GM23338 (cell line): Measurements from ENCODE around the gene TPPP3. TPM values are rescaled to one million over a fixed set of nuclear protein-coding genes. Genes with fewer than 3 reads are reported as not detected.

Experiments used
- ATAC-seq: fragments of 200-7000 bp; cut with Tn5 transposase; 3 replicates; pipeline ENCODE4 v1.9.1; 2020
- DNase-seq: peaks from one replicate; pipeline ENCODE4 v3.0.0-alpha.2; 2015; ENCODE audit warnings: low spot score
- H2AFZ ChIP-seq: fragments of 200-600 bp; sonication (generic); 2 replicates; pipeline ENCODE4 v1.8.0; 2016; ENCODE audit warnings: antibody characterized with exemption, mild to moderate bottlenecking, moderate library complexity
- H3F3A ChIP-seq: fragments of 200-600 bp; sonication (generic); replicated peaks from 2 replicates; pipeline ENCODE4 v1.8.0; 2017; ENCODE audit warnings: antibody characterized with exemption, mixed run types, low read depth
- H3K27ac ChIP-seq: fragments of 200-600 bp; sonication (generic); 2 replicates; pipeline ENCODE4 v1.6.1; 2016; ENCODE audit warnings: low read depth
- H3K27me3 ChIP-seq: fragments of 200-600 bp; sonication (generic); 2 replicates; pipeline ENCODE4 v1.8.0; 2016; ENCODE audit warnings: mild to moderate bottlenecking, mixed run types, moderate library complexity; ENCODE audit not compliant: insufficient read depth
- H3K36me3 ChIP-seq: fragments of 200-600 bp; sonication (generic); 2 replicates; pipeline ENCODE4 v1.8.0; 2016; ENCODE audit warnings: mild to moderate bottlenecking; ENCODE audit not compliant: insufficient read depth
- H3K4me1 ChIP-seq: fragments of 200-600 bp; sonication (generic); 2 replicates; pipeline ENCODE4 v1.8.0; 2016; ENCODE audit warnings: mild to moderate bottlenecking, moderate library complexity; ENCODE audit not compliant: insufficient read depth
- H3K4me2 ChIP-seq: fragments of 200-600 bp; sonication (generic); 2 replicates; pipeline ENCODE4 v1.7.1; 2017; ENCODE audit warnings: mixed run types
- H3K4me3 ChIP-seq: fragments of 200-600 bp; sonication (generic); 2 replicates; pipeline ENCODE4 v1.6.1; 2016; ENCODE audit warnings: mixed run types
- H3K79me2 ChIP-seq: fragments of 200-600 bp; sonication (generic); replicated peaks from 2 replicates; pipeline ENCODE4 v1.8.0; 2017; ENCODE audit warnings: mild to moderate bottlenecking; ENCODE audit not compliant: insufficient read depth
- H3K9me2 ChIP-seq: fragments of 200-600 bp; sonication (generic); 2 replicates; pipeline ENCODE4 v1.8.0; 2017; ENCODE audit not compliant: insufficient read depth
- H4K20me1 ChIP-seq: fragments of 200-600 bp; sonication (generic); replicated peaks from 2 replicates; pipeline ENCODE4 v1.8.0; 2017; ENCODE audit warnings: mild to moderate bottlenecking; ENCODE audit not compliant: insufficient read depth
- H3K27ac Mint-ChIP-seq: 2 replicates; pipeline ENCODE4 v1.8.0; 2020; ENCODE audit warnings: inconsistent platforms, mild to moderate bottlenecking, moderate library complexity, mixed read lengths
- H3K27me3 Mint-ChIP-seq: 3 replicates; pipeline ENCODE4 v1.8.0; 2022; ENCODE audit warnings: low read depth, mild to moderate bottlenecking, moderate library complexity, mixed read lengths, inconsistent platforms; ENCODE audit not compliant: insufficient read depth, poor library complexity
- H3K36me3 Mint-ChIP-seq: 3 replicates; pipeline ENCODE4 v1.8.0; 2021; ENCODE audit warnings: low read depth, mild to moderate bottlenecking, inconsistent platforms, moderate library complexity, mixed read lengths
- H3K4me1 Mint-ChIP-seq: 3 replicates; pipeline ENCODE4 v1.8.0; 2020; ENCODE audit warnings: mild to moderate bottlenecking, inconsistent platforms, mixed read lengths
- H3K4me3 Mint-ChIP-seq: 3 replicates; pipeline ENCODE4 v1.8.0; 2021; ENCODE audit warnings: moderate library complexity, mild to moderate bottlenecking, inconsistent platforms, mixed read lengths
- H3K9me3 Mint-ChIP-seq: 3 replicates; pipeline ENCODE4 v1.8.0; 2020; ENCODE audit warnings: moderate library complexity, mild to moderate bottlenecking, inconsistent platforms, mixed read lengths
- CREB1 ChIP-seq: fragments of 250-450 bp; sonication (Bioruptor Pico); IDR thresholded peaks from 2 replicates; pipeline ENCODE4 v1.5.0; 2020; ENCODE audit warnings: low read depth, mild to moderate bottlenecking, moderate library complexity
- CTCF ChIP-seq, 2 experiments: fragments of 200-600 bp in 1 of 2; sonication (generic) in 1 of 2; conservative IDR thresholded peaks; 2 replicates each; pipeline versions ENCODE4 v1.5.1 to v1.6.1; 2016 to 2017; ENCODE audit warnings: antibody characterized with exemption in 2 of 2, low read depth in 2 of 2, mild to moderate bottlenecking in 2 of 2, moderate library complexity in 1 of 2
- EZH2 ChIP-seq: fragments of 200-600 bp; sonication (generic); IDR thresholded peaks from one replicate; pipeline ENCODE4 v1.8.0; 2017; ENCODE audit warnings: antibody characterized with exemption, mild to moderate bottlenecking, low read depth; ENCODE audit not compliant: unreplicated experiment
- EZH2phosphoT487 ChIP-seq: fragments of 200-600 bp; sonication (generic); IDR thresholded peaks from one replicate; pipeline ENCODE4 v1.8.1; 2018; ENCODE audit warnings: antibody characterized with exemption; ENCODE audit not compliant: unreplicated experiment
- JUNB ChIP-seq: IDR thresholded peaks from one replicate; pipeline ENCODE4 v1.6.1; 2016; ENCODE audit warnings: antibody characterized with exemption; ENCODE audit not compliant: unreplicated experiment
- NANOG ChIP-seq: IDR thresholded peaks from 2 replicates; pipeline ENCODE4 v1.6.1; 2016; ENCODE audit warnings: antibody characterized with exemption, borderline replicate concordance
- POLR2AphosphoS5 ChIP-seq: IDR thresholded peaks from 2 replicates; pipeline ENCODE4 v1.6.1; 2016; ENCODE audit warnings: antibody characterized with exemption, low read depth
- REST ChIP-seq: IDR thresholded peaks from one replicate; pipeline ENCODE4 v1.6.1; 2018; ENCODE audit warnings: antibody characterized with exemption; ENCODE audit not compliant: unreplicated experiment
- STAT1 ChIP-seq: IDR thresholded peaks from one replicate; pipeline ENCODE4 v1.6.1; 2016; ENCODE audit warnings: antibody characterized with exemption; ENCODE audit not compliant: unreplicated experiment
- ZNF114 ChIP-seq: fragments of 250-450 bp; sonication (Bioruptor Pico); IDR thresholded peaks from 2 replicates; pipeline ENCODE4 v1.5.0; 2020; ENCODE audit warnings: mild to moderate bottlenecking, moderate library complexity
- ZNF462 ChIP-seq: fragments of 250-450 bp; sonication (Bioruptor Pico); IDR thresholded peaks from 2 replicates; pipeline ENCODE4 v1.5.0; 2020; ENCODE audit warnings: mild to moderate bottlenecking, moderate library complexity
- polyA plus RNA-seq: library from polyadenylated mRNA; unstranded; fragments of >200 nt; fragmentation: Nextera tagmentation; extraction: Ambion mirVana; gene quantifications from 2 replicates; pipeline ENCODE4 v1.2.1, GENCODE V29; 2016
- total RNA-seq: library from RNA; depleted of rRNA; stranded (reverse); fragments of >200 nt; shearing (Covaris generic); gene quantifications from 2 replicates; pipeline ENCODE4 v1.2.3, GENCODE V29; 2014

Gene TPPP3
- total and polyA plus RNA-seq, 2 experiments from 2014 or later: 0.26 to 0.28 TPM

- no peak for TF ChIP-seq ZNF462 (CRISPR knock-in tag)
- no peak for TF ChIP-seq NANOG
- TF ChIP-seq ZNF114: no peak
- no peak for TF ChIP-seq JUNB
- no peak for TF ChIP-seq STAT1
Observed at GRCh38 chr16:67417333-67418061, 24.2 kb upstream of the TPPP3 start (continued).

GRCh38 chr16:67415872-67416793 is 22.8 kb upstream of the TPPP3 start, which contains the start of gene ZDHHC1:
Gene ZDHHC1 (minus strand): TSS chr16:67416477. CDS start chr16:67407775, 8,702 bp downstream.
- peak within 1 kb of the TSS; percentile 65 for H3K4me3 Mint-ChIP-seq
- H3K4me1 Mint-ChIP-seq: peaks cover 24% of the 10 kb centered on the region
- H3K27ac ChIP-seq: no peak within 1 kb of the TSS
- TF ChIP-seq REST (no peak), EZH2 (no peak), EZH2phosphoT487 (no peak), NANOG (no peak), POLR2AphosphoS5 (0 out of 2 replicates have a peak, but pooled peaks have one; percentile 32), CREB1 (CRISPR knock-in tag) (peak; percentile 79), CTCF (conservative IDR thresholded peaks at IDR 0.05; ENCODE audit: low read depth in 2 of 2) (peak; percentile 25 to 83; a peak in 3 of 4 replicates), ZNF114 (no peak)

More at GRCh38 chr16:67415872-67416793, 22.8 kb upstream of the TPPP3 start, which contains the start of gene ZDHHC1:
- Histone ChIP-seq H3K4me2 (peak within 1 kb of the TSS; percentile 96), H3K79me2 (no peaks in the 10 kb centered on the region), H3F3A (peaks cover 13% of the 10 kb centered on the region), H3K4me3 (peak within 1 kb of the TSS; percentile 77), H4K20me1 (no peaks in the 10 kb centered on the region; the same call in 1 of the 2 replicates), H3K36me3 (no peaks in the 10 kb centered on the region), H3K9me2 (no peaks in the 10 kb centered on the region), H3K4me1 (peaks cover 26% of the 10 kb centered on the region), H3K27me3 (no peaks in the 10 kb centered on the region), H2AFZ (peak within 1 kb of the TSS; percentile 97)
- Mint-ChIP-seq H3K9me3 (peaks cover 3% of the 10 kb centered on the region; the same call in 1 of the 3 replicates), H3K27me3 (peaks cover 21% of the 10 kb centered on the region), H3K27ac (peak within 1 kb of the TSS; percentile 43; the same call in 1 of the 2 replicates), H3K36me3 (no peaks in the 10 kb centered on the region)
- peak; percentile 86 for DNase-seq
- peak; percentile 92 for ATAC-seq
